Neuronal stem cell (in vitro differentiated cells): ENCODE data around the gene GLIS1.
A peak's percentile ranks its signal among the peaks of the same experiment; 100 is the strongest.

Experiments used
- DNase-seq: peaks from one replicate; pipeline ENCODE4 v3.0.0-alpha.2; 2013; ENCODE audit warnings: low spot score
- H2AFZ ChIP-seq: one replicate; pipeline ENCODE4 v1.6.1; 2013; ENCODE audit warnings: mild to moderate bottlenecking, low read length, inconsistent platforms
- H2AK5ac ChIP-seq: 2 replicates; pipeline ENCODE4 v1.6.1; 2013; ENCODE audit warnings: low read depth, mild to moderate bottlenecking, inconsistent platforms, low read length, moderate library complexity, mixed read lengths
- H2BK120ac ChIP-seq: 2 replicates; pipeline ENCODE4 v1.6.1; 2013; ENCODE audit warnings: low read depth, mild to moderate bottlenecking, inconsistent platforms, low read length, moderate library complexity, mixed read lengths
- H2BK12ac ChIP-seq: one replicate; pipeline ENCODE4 v1.6.1; 2013; ENCODE audit warnings: low read length, inconsistent platforms
- H2BK15ac ChIP-seq: 2 replicates; pipeline ENCODE4 v1.6.1; 2013; ENCODE audit warnings: mild to moderate bottlenecking, low read length, inconsistent platforms, mixed read lengths
- H2BK5ac ChIP-seq: one replicate; pipeline ENCODE4 v1.6.1; 2013; ENCODE audit warnings: inconsistent platforms, mild to moderate bottlenecking, low read length, moderate library complexity
- H3K14ac ChIP-seq: one replicate; pipeline ENCODE4 v1.6.1; 2013; ENCODE audit warnings: low read length, inconsistent platforms
- H3K18ac ChIP-seq: 2 replicates; pipeline ENCODE4 v1.6.1; 2013; ENCODE audit warnings: low read length, inconsistent platforms
- H3K23ac ChIP-seq: 2 replicates; pipeline ENCODE4 v1.6.1; 2013; ENCODE audit warnings: low read depth, mild to moderate bottlenecking, mixed read lengths, low read length, inconsistent platforms; ENCODE audit not compliant: poor library complexity
- H3K27ac ChIP-seq: replicated peaks from 3 replicates; pipeline ENCODE4 v1.5.1; 2013; ENCODE audit warnings: low read length, inconsistent platforms
- H3K27me3 ChIP-seq, 3 experiments: 2 replicates each; pipeline ENCODE4 v1.6.1; 2013; ENCODE audit warnings: low read length in 3 of 3, mild to moderate bottlenecking in 2 of 3, inconsistent platforms in 1 of 3, low read depth in 1 of 3, mixed read lengths in 1 of 3, moderate library complexity in 1 of 3; ENCODE audit not compliant: control insufficient read depth in 3 of 3, insufficient read depth in 3 of 3
- H3K36me3 ChIP-seq, 2 donors: replicated peaks in 1 of 2; 2 replicates each; pipeline ENCODE4 v1.6.1; 2013; ENCODE audit warnings: low read length in 2 of 2; ENCODE audit not compliant: control insufficient read depth in 2 of 2, insufficient read depth in 2 of 2
- H3K4ac ChIP-seq: 2 replicates; pipeline ENCODE4 v1.6.1; 2013; ENCODE audit warnings: inconsistent platforms, mild to moderate bottlenecking, low read length, moderate library complexity
- H3K4me1 ChIP-seq, 2 donors: 1 replicate in 1 of 2; 2 replicates in 1 of 2; pipeline ENCODE4 v1.6.1; 2013; ENCODE audit warnings: low read length in 2 of 2, low read depth in 1 of 2; ENCODE audit not compliant: control insufficient read depth in 2 of 2, insufficient read depth in 1 of 2
- H3K4me2 ChIP-seq: one replicate; pipeline ENCODE4 v1.6.1; 2013; ENCODE audit warnings: mild to moderate bottlenecking, low read length, inconsistent platforms; ENCODE audit not compliant: insufficient read depth, poor library complexity, severe bottlenecking
- H3K4me3 ChIP-seq, 2 donors: 2 replicates each; pipeline ENCODE4 v1.5.1; 2013; ENCODE audit warnings: low read length in 2 of 2, mild to moderate bottlenecking in 2 of 2, inconsistent platforms in 1 of 2, moderate library complexity in 1 of 2
- H3K79me1 ChIP-seq: one replicate; pipeline ENCODE4 v1.6.1; 2013; ENCODE audit warnings: low read depth, mild to moderate bottlenecking, inconsistent platforms, low read length, moderate library complexity
- H3K9ac ChIP-seq: one replicate; pipeline ENCODE4 v1.6.1; 2013; ENCODE audit warnings: mild to moderate bottlenecking, low read depth, low read length, inconsistent platforms; ENCODE audit not compliant: poor library complexity
- H3K9me3 ChIP-seq, 2 donors: replicated peaks in 1 of 2; 2 replicates each; pipeline versions ENCODE3 to v1.6.1; 2013; ENCODE audit warnings: low read length in 2 of 2, mild to moderate bottlenecking in 2 of 2, inconsistent platforms in 1 of 2, low read depth in 1 of 2, mixed read lengths in 1 of 2, moderate library complexity in 1 of 2; ENCODE audit not compliant: control insufficient read depth in 2 of 2, insufficient read depth in 1 of 2
- H4K8ac ChIP-seq: one replicate; pipeline ENCODE4 v1.6.1; 2013; ENCODE audit warnings: low read depth, mild to moderate bottlenecking, inconsistent platforms, low read length, moderate library complexity
- H4K91ac ChIP-seq: one replicate; pipeline ENCODE4 v1.6.1; 2013; ENCODE audit warnings: low read length, low read depth, mild to moderate bottlenecking, inconsistent platforms; ENCODE audit not compliant: poor library complexity
- WGBS, 2 donors: extraction: QIAGEN DNeasy Blood & Tissue Kit; methylation state at CpG; one replicate each; pipeline ENCODE4 v1.1.7; 2013; ENCODE audit warnings: missing lambda C conversion rate in 2 of 2, mixed read lengths in 1 of 2; ENCODE audit not compliant: insufficient read length in 2 of 2, insufficient replicate concordance in 1 of 2; ENCODE audit errors: extremely low coverage in 2 of 2; 5-methylcytosine and 5-hydroxymethylcytosine counted together

The GLIS1 gene

GRCh38 chr1:53666566-53666965 is 72.4 kb downstream of the GLIS1 start:
- no peak overlapping the region for H2AFZ ChIP-seq
- no peaks in the 10 kb centered on the region for H3K9me3 ChIP-seq
- H2BK12ac ChIP-seq: no peak overlapping the region
- H3K18ac ChIP-seq: no peak overlapping the region
- no peak overlapping the region for H2BK5ac ChIP-seq
- no peak overlapping the region for H4K8ac ChIP-seq
- H3K27ac ChIP-seq: no peak overlapping the region
- peaks cover 0 to 8% (median 0%) of the 10 kb centered on the region in 3 experiments for H3K27me3 ChIP-seq
- no peak overlapping the region for H3K14ac ChIP-seq
- no peak for DNase-seq
- H4K91ac ChIP-seq: no peak overlapping the region
- no peak overlapping the region for H2BK120ac ChIP-seq
- no CpG with 5 or more reads among the region's 1 CpG for WGBS, 2 donors
- H3K4me3 ChIP-seq: no peak overlapping the region
- no peak overlapping the region for H3K4me2 ChIP-seq
- no peak overlapping the region for H3K23ac ChIP-seq
- H3K9ac ChIP-seq: peak overlapping the region; percentile 24
- no peak overlapping the region for H2BK15ac ChIP-seq
- H3K36me3 ChIP-seq: no peaks in the 10 kb centered on the region
- peaks cover 0 to 1% of the 10 kb centered on the region in 2 donors for H3K4me1 ChIP-seq
- no peaks in the 10 kb centered on the region for H3K79me1 ChIP-seq
- H3K4ac ChIP-seq: no peak overlapping the region
- no peak overlapping the region for H2AK5ac ChIP-seq

GRCh38 chr1:53665996-53666395 is 73.0 kb downstream of the GLIS1 start:
- no CpG with 5 or more reads among the region's 2 CpGs for WGBS, 2 donors
- H3K9me3 ChIP-seq: no peaks in the 10 kb centered on the region
- H3K14ac ChIP-seq: no peak overlapping the region
- no peak overlapping the region for H3K18ac ChIP-seq
- H3K4me1 ChIP-seq: peaks cover 0 to 1% of the 10 kb centered on the region in 2 donors
- H2AK5ac ChIP-seq: no peak overlapping the region
- no peak overlapping the region for H2BK12ac ChIP-seq
- no peak overlapping the region for H3K9ac ChIP-seq
- no peak overlapping the region for H3K23ac ChIP-seq
- no peaks in the 10 kb centered on the region for H3K36me3 ChIP-seq
- no peak overlapping the region for H3K4me2 ChIP-seq
- no peak overlapping the region for H2BK120ac ChIP-seq
- H3K27ac ChIP-seq: no peak overlapping the region
- no peak overlapping the region for H3K4me3 ChIP-seq
- H2AFZ ChIP-seq: no peak overlapping the region
- H2BK5ac ChIP-seq: no peak overlapping the region
- peaks cover 0 to 8% (median 0%) of the 10 kb centered on the region in 3 experiments for H3K27me3 ChIP-seq
- H2BK15ac ChIP-seq: no peak overlapping the region
- no peak overlapping the region for H3K4ac ChIP-seq
- H4K8ac ChIP-seq: no peak overlapping the region
- H3K79me1 ChIP-seq: no peaks in the 10 kb centered on the region
- no peak overlapping the region for H4K91ac ChIP-seq
- no peak for DNase-seq

- H3K23ac ChIP-seq: peak overlapping the region; percentile 33
- no peak overlapping the region for H3K14ac ChIP-seq
Measured at GRCh38 chr1:53663529-53664300, 75.2 kb downstream of the GLIS1 start.

GRCh38 chr1:53662951-53663350 is 76.0 kb downstream of the GLIS1 start:
- no peak overlapping the region for H3K18ac ChIP-seq
- H2AK5ac ChIP-seq: no peak overlapping the region
- no peak overlapping the region for H3K27ac ChIP-seq
- H3K23ac ChIP-seq: no peak overlapping the region
- peaks cover 0 to 2% of the 10 kb centered on the region in 2 donors for H3K4me1 ChIP-seq
- H2BK15ac ChIP-seq: no peak overlapping the region
- no peak overlapping the region for H4K8ac ChIP-seq
- no peak overlapping the region for H2BK120ac ChIP-seq
- H3K4ac ChIP-seq: no peak overlapping the region
- H2BK5ac ChIP-seq: no peak overlapping the region
- H3K9me3 ChIP-seq: no peaks in the 10 kb centered on the region
- WGBS, 2 donors: no CpG with 5 or more reads among the region's 3 CpGs
- H3K4me3 ChIP-seq: no peak overlapping the region
- H4K91ac ChIP-seq: no peak overlapping the region
- peaks cover 0 to 13% (median 0%) of the 10 kb centered on the region in 3 experiments for H3K27me3 ChIP-seq
- no peaks in the 10 kb centered on the region for H3K36me3 ChIP-seq
- DNase-seq: no peak
- no peaks in the 10 kb centered on the region for H3K79me1 ChIP-seq
- no peak overlapping the region for H3K4me2 ChIP-seq
- H2BK12ac ChIP-seq: no peak overlapping the region
- no peak overlapping the region for H3K14ac ChIP-seq
- H3K9ac ChIP-seq: no peak overlapping the region
- no peak overlapping the region for H2AFZ ChIP-seq

More at GRCh38 chr1:53663529-53664300, 75.2 kb downstream of the GLIS1 start:
- Histone ChIP-seq H4K91ac (no peak overlapping the region), H3K9me3 (no peaks in the 10 kb centered on the region), H2BK5ac (peak overlapping the region; percentile 5), H3K4ac (no peak overlapping the region), H3K18ac (no peak overlapping the region), H3K27me3 (peaks cover 0 to 13% (median 0%) of the 10 kb centered on the region in 3 experiments), H2AFZ (no peak overlapping the region), H3K4me1 (peaks cover 0 to 2% of the 10 kb centered on the region in 2 donors), H3K4me2 (no peak overlapping the region), H3K9ac (no peak overlapping the region), H2BK12ac (no peak overlapping the region), H3K27ac (no peak overlapping the region), H2BK15ac (no peak overlapping the region), H2BK120ac (no peak overlapping the region), H2AK5ac (no peak overlapping the region), H3K4me3 (no peak overlapping the region), H4K8ac (no peak overlapping the region), H3K36me3 (no peaks in the 10 kb centered on the region), H3K79me1 (no peaks in the 10 kb centered on the region)
- DNase-seq: no peak
- no CpG with 5 or more reads among the region's 15 CpGs for WGBS, 2 donors
